ENCODE data around the gene VBP1.

The VBP1 gene

GRCh38 chrX:155231163-155231562 is 14.9 kb downstream of the VBP1 start:
- Histone ChIP-seq H2BK12ac (ENCODE audit: low read length) (no peak overlapping the region), H3K23ac (ENCODE audit: low read length) (no peak overlapping the region), H3K27me3 (ENCODE audit: insufficient read depth, low read length) (no peaks in the 10 kb centered on the region), H3K18ac (ENCODE audit: low read length) (no peak overlapping the region), H2BK5ac (ENCODE audit: low read depth, low read length, poor library complexity) (no peak overlapping the region), H4K8ac (ENCODE audit: low read depth, low read length) (no peak overlapping the region), H3K14ac (ENCODE audit: low read length) (no peak overlapping the region), H2BK120ac (ENCODE audit: insufficient read depth, low read length, poor library complexity) (no peak overlapping the region), H4K12ac (ENCODE audit: low read depth, low read length) (no peak overlapping the region), H3K4me2 (ENCODE audit: low read length) (no peak overlapping the region), H3K79me1 (ENCODE audit: low read length) (no peaks in the 10 kb centered on the region), H4K91ac (ENCODE audit: low read depth, low read length) (no peak overlapping the region), H2AK5ac (ENCODE audit: low read length) (no peak overlapping the region), H3K4me1 (ENCODE audit: control insufficient read depth in 1 of 2, insufficient read depth in 2 of 2, low read length in 2 of 2) (no peaks in the 10 kb centered on the region), H3K79me2 (ENCODE audit: control insufficient read depth, insufficient read depth, low read length, poor library complexity) (no peaks in the 10 kb centered on the region), H3K9me3 (ENCODE audit: insufficient read depth, low read depth, low read length) (no peaks in the 10 kb centered on the region), H3K4ac (ENCODE audit: low read depth, low read length) (no peak overlapping the region), H2AFZ (ENCODE audit: insufficient read depth, low read length, poor library complexity) (no peak overlapping the region), H3K36me3 (ENCODE audit: control insufficient read depth in 1 of 2, insufficient read depth in 2 of 2, low read length in 2 of 2) (peaks cover 4 to 13% of the 10 kb centered on the region in 2 experiments), H3K9ac (ENCODE audit: low read length) (no peak overlapping the region), H3K27ac (ENCODE audit: low read depth, low read length) (no peak overlapping the region), H3K4me3 (ENCODE audit: low read depth, low read length) (no peak overlapping the region)
- DNase-seq, result no peak

- Histone ChIP-seq H2BK12ac (ENCODE audit: low read length) (no peak overlapping the region), H3K79me2 (ENCODE audit: control insufficient read depth, insufficient read depth, low read length, poor library complexity) (no peaks in the 10 kb centered on the region), H3K9ac (ENCODE audit: low read length) (no peak overlapping the region), H3K27me3 (ENCODE audit: insufficient read depth, low read length) (no peaks in the 10 kb centered on the region), H3K4me1 (ENCODE audit: control insufficient read depth in 1 of 2, insufficient read depth in 2 of 2, low read length in 2 of 2) (no peaks in the 10 kb centered on the region), H3K18ac (ENCODE audit: low read length) (no peak overlapping the region), H4K91ac (ENCODE audit: low read depth, low read length) (no peak overlapping the region), H3K23ac (ENCODE audit: low read length) (no peak overlapping the region), H3K4ac (ENCODE audit: low read depth, low read length) (no peak overlapping the region), H2AFZ (ENCODE audit: insufficient read depth, low read length, poor library complexity) (no peak overlapping the region), H3K4me2 (ENCODE audit: low read length) (no peak overlapping the region), H3K14ac (ENCODE audit: low read length) (no peak overlapping the region), H3K9me3 (ENCODE audit: insufficient read depth, low read depth, low read length) (no peaks in the 10 kb centered on the region), H2BK5ac (ENCODE audit: low read depth, low read length, poor library complexity) (no peak overlapping the region), H3K27ac (ENCODE audit: low read depth, low read length) (no peak overlapping the region), H3K79me1 (ENCODE audit: low read length) (no peaks in the 10 kb centered on the region), H3K36me3 (ENCODE audit: control insufficient read depth in 1 of 2, insufficient read depth in 2 of 2, low read length in 2 of 2) (peaks cover 3 to 18% of the 10 kb centered on the region in 2 experiments), H4K8ac (ENCODE audit: low read depth, low read length) (no peak overlapping the region), H3K4me3 (ENCODE audit: low read depth, low read length) (no peak overlapping the region), H2BK120ac (ENCODE audit: insufficient read depth, low read length, poor library complexity) (no peak overlapping the region), H4K12ac (ENCODE audit: low read depth, low read length) (no peak overlapping the region), H2AK5ac (ENCODE audit: low read length) (no peak overlapping the region)
- DNase-seq, result no peak
Observed at GRCh38 chrX:155235891-155236290, 19.6 kb downstream of the VBP1 start.

GRCh38 chrX:155237719-155238118 is 21.5 kb downstream of the VBP1 start:
- Histone ChIP-seq H3K79me1 (ENCODE audit: low read length) (no peaks in the 10 kb centered on the region), H3K4ac (ENCODE audit: low read depth, low read length) (no peak overlapping the region), H4K12ac (ENCODE audit: low read depth, low read length) (no peak overlapping the region), H3K27ac (ENCODE audit: low read depth, low read length) (no peak overlapping the region), H3K36me3 (ENCODE audit: control insufficient read depth in 1 of 2, insufficient read depth in 2 of 2, low read length in 2 of 2) (peaks cover 2 to 16% of the 10 kb centered on the region in 2 experiments), H3K9me3 (ENCODE audit: insufficient read depth, low read depth, low read length) (no peaks in the 10 kb centered on the region), H3K79me2 (ENCODE audit: control insufficient read depth, insufficient read depth, low read length, poor library complexity) (no peaks in the 10 kb centered on the region), H4K91ac (ENCODE audit: low read depth, low read length) (no peak overlapping the region), H3K18ac (ENCODE audit: low read length) (no peak overlapping the region), H2BK5ac (ENCODE audit: low read depth, low read length, poor library complexity) (no peak overlapping the region), H2BK12ac (ENCODE audit: low read length) (no peak overlapping the region), H4K8ac (ENCODE audit: low read depth, low read length) (no peak overlapping the region), H3K4me2 (ENCODE audit: low read length) (no peak overlapping the region), H3K4me1 (ENCODE audit: control insufficient read depth in 1 of 2, insufficient read depth in 2 of 2, low read length in 2 of 2) (no peaks in the 10 kb centered on the region), H3K27me3 (ENCODE audit: insufficient read depth, low read length) (no peaks in the 10 kb centered on the region), H3K4me3 (ENCODE audit: low read depth, low read length) (no peak overlapping the region), H2AK5ac (ENCODE audit: low read length) (no peak overlapping the region), H3K23ac (ENCODE audit: low read length) (no peak overlapping the region), H3K9ac (ENCODE audit: low read length) (no peak overlapping the region), H2BK120ac (ENCODE audit: insufficient read depth, low read length, poor library complexity) (no peak overlapping the region), H2AFZ (ENCODE audit: insufficient read depth, low read length, poor library complexity) (no peak overlapping the region), H3K14ac (ENCODE audit: low read length) (no peak overlapping the region)
- no peak for DNase-seq
- WGBS (ENCODE audit: extremely low coverage, insufficient coverage, insufficient read length), result no CpG with 5 or more reads among the region's 5 CpGs

GRCh38 chrX:155242300-155242699 is 26.0 kb downstream of the VBP1 start:
- Histone ChIP-seq H4K91ac (ENCODE audit: low read depth, low read length) (no peak overlapping the region), H2AFZ (ENCODE audit: insufficient read depth, low read length, poor library complexity) (no peak overlapping the region), H3K14ac (ENCODE audit: low read length) (no peak overlapping the region), H3K18ac (ENCODE audit: low read length) (no peak overlapping the region), H2AK5ac (ENCODE audit: low read length) (no peak overlapping the region), H3K9me3 (ENCODE audit: insufficient read depth, low read depth, low read length) (no peaks in the 10 kb centered on the region), H3K27me3 (ENCODE audit: insufficient read depth, low read length) (no peaks in the 10 kb centered on the region), H3K27ac (ENCODE audit: low read depth, low read length) (no peak overlapping the region), H2BK12ac (ENCODE audit: low read length) (no peak overlapping the region), H3K23ac (ENCODE audit: low read length) (no peak overlapping the region), H3K4me1 (ENCODE audit: control insufficient read depth in 1 of 2, insufficient read depth in 2 of 2, low read length in 2 of 2) (no peaks in the 10 kb centered on the region), H3K4me3 (ENCODE audit: low read depth, low read length) (no peak overlapping the region), H2BK120ac (ENCODE audit: insufficient read depth, low read length, poor library complexity) (no peak overlapping the region), H3K4me2 (ENCODE audit: low read length) (no peak overlapping the region), H3K4ac (ENCODE audit: low read depth, low read length) (no peak overlapping the region), H3K79me2 (ENCODE audit: control insufficient read depth, insufficient read depth, low read length, poor library complexity) (no peaks in the 10 kb centered on the region), H3K36me3 (ENCODE audit: control insufficient read depth in 1 of 2, insufficient read depth in 2 of 2, low read length in 2 of 2) (peaks cover 2 to 10% of the 10 kb centered on the region in 2 experiments), H2BK5ac (ENCODE audit: low read depth, low read length, poor library complexity) (no peak overlapping the region), H3K9ac (ENCODE audit: low read length) (no peak overlapping the region), H4K12ac (ENCODE audit: low read depth, low read length) (no peak overlapping the region), H3K79me1 (ENCODE audit: low read length) (no peaks in the 10 kb centered on the region), H4K8ac (ENCODE audit: low read depth, low read length) (no peak overlapping the region)
- no peak for DNase-seq
- WGBS (ENCODE audit: extremely low coverage, insufficient coverage, insufficient read length), result no CpG with 5 or more reads among the region's 5 CpGs

GRCh38 chrX:155246748-155247147 is 30.5 kb downstream of the VBP1 start:
- H3K9me3 ChIP-seq (ENCODE audit: insufficient read depth, low read depth, low read length), result no peaks in the 10 kb centered on the region
- no peak overlapping the region for H4K12ac ChIP-seq (ENCODE audit: low read depth, low read length)
- H2BK120ac ChIP-seq (ENCODE audit: insufficient read depth, low read length, poor library complexity), result no peak overlapping the region
- no peak overlapping the region for H3K4me2 ChIP-seq (ENCODE audit: low read length)
- H3K18ac ChIP-seq (ENCODE audit: low read length), result no peak overlapping the region
- no peak overlapping the region for H3K14ac ChIP-seq (ENCODE audit: low read length)
- H2AK5ac ChIP-seq (ENCODE audit: low read length), result no peak overlapping the region
- no peak overlapping the region for H2BK5ac ChIP-seq (ENCODE audit: low read depth, low read length, poor library complexity)
- H3K27me3 ChIP-seq (ENCODE audit: insufficient read depth, low read length), result no peaks in the 10 kb centered on the region
- no peak overlapping the region for H2BK12ac ChIP-seq (ENCODE audit: low read length)
- no peak overlapping the region for H3K4ac ChIP-seq (ENCODE audit: low read depth, low read length)
- DNase-seq, result no peak
- no peak overlapping the region for H3K27ac ChIP-seq (ENCODE audit: low read depth, low read length)
- no peaks in the 10 kb centered on the region for H3K79me1 ChIP-seq (ENCODE audit: low read length)
- WGBS (ENCODE audit: extremely low coverage, insufficient coverage, insufficient read length), result no CpG with 5 or more reads among the region's 1 CpG
- H3K23ac ChIP-seq (ENCODE audit: low read length), result no peak overlapping the region
- H3K4me1 ChIP-seq (ENCODE audit: control insufficient read depth in 1 of 2, insufficient read depth in 2 of 2, low read length in 2 of 2), result no peaks in the 10 kb centered on the region
- peaks cover 0 to 2% of the 10 kb centered on the region in 2 experiments for H3K36me3 ChIP-seq (ENCODE audit: control insufficient read depth in 1 of 2, insufficient read depth in 2 of 2, low read length in 2 of 2)
- no peak overlapping the region for H4K91ac ChIP-seq (ENCODE audit: low read depth, low read length)
- no peak overlapping the region for H3K4me3 ChIP-seq (ENCODE audit: low read depth, low read length)
- no peaks in the 10 kb centered on the region for H3K79me2 ChIP-seq (ENCODE audit: control insufficient read depth, insufficient read depth, low read length, poor library complexity)
- H2AFZ ChIP-seq (ENCODE audit: insufficient read depth, low read length, poor library complexity), result no peak overlapping the region
- no peak overlapping the region for H3K9ac ChIP-seq (ENCODE audit: low read length)
- H4K8ac ChIP-seq (ENCODE audit: low read depth, low read length), result no peak overlapping the region
